Neural progenitor cell (in vitro differentiated cells): ENCODE measurements around the gene MYLK. TPM values are rescaled to one million over a fixed set of nuclear protein-coding genes. Genes with fewer than 3 reads are reported as not detected.

Experiments
- DNase-seq: peaks from one replicate; pipeline ENCODE4 v3.0.0-alpha.2; 2016; ENCODE audit warnings: low spot score
- H2AFZ ChIP-seq: fragments of 200-600 bp; sonication (generic); replicated peaks from 2 replicates; pipeline ENCODE4 v1.6.1; 2016; ENCODE audit warnings: antibody characterized with exemption
- H3F3A ChIP-seq: fragments of 200-600 bp; sonication (generic); 2 replicates; pipeline ENCODE4 v1.6.1; 2016; ENCODE audit warnings: antibody characterized with exemption, low read depth
- H3K27ac ChIP-seq: fragments of 200-600 bp; sonication (generic); 2 replicates; pipeline ENCODE4 v1.5.1; 2016; ENCODE audit warnings: mild to moderate bottlenecking
- H3K27me3 ChIP-seq: fragments of 200-600 bp; sonication (generic); 2 replicates; pipeline ENCODE4 v1.6.1; 2016; ENCODE audit warnings: mild to moderate bottlenecking, moderate library complexity
- H3K36me3 ChIP-seq: fragments of 200-600 bp; sonication (generic); 2 replicates; pipeline ENCODE4 v1.5.1; 2016
- H3K4me1 ChIP-seq: fragments of 200-600 bp; sonication (generic); 2 replicates; pipeline ENCODE4 v1.6.1; 2016; ENCODE audit warnings: mixed run types
- H3K4me2 ChIP-seq: fragments of 200-600 bp; sonication (generic); 2 replicates; pipeline ENCODE4 v1.6.1; 2016
- H3K4me3 ChIP-seq: fragments of 200-600 bp; sonication (generic); 2 replicates; pipeline ENCODE4 v1.5.1; 2016
- H3K79me2 ChIP-seq: fragments of 200-600 bp; sonication (generic); 2 replicates; pipeline ENCODE4 v1.6.1; 2016; ENCODE audit warnings: low read depth
- H3K9ac ChIP-seq: fragments of 200-600 bp; sonication (generic); 2 replicates; pipeline ENCODE4 v1.6.1; 2016
- H3K9me3 ChIP-seq: fragments of 200-600 bp; sonication (generic); 2 replicates; pipeline ENCODE4 v1.5.1; 2016; ENCODE audit warnings: low read depth
- H4K20me1 ChIP-seq: fragments of 200-600 bp; sonication (generic); 2 replicates; pipeline ENCODE4 v1.6.1; 2016; ENCODE audit warnings: low read depth
- H3K27ac Mint-ChIP-seq: 3 replicates; pipeline ENCODE4 v1.8.0; 2021; ENCODE audit warnings: mixed read lengths
- H3K27me3 Mint-ChIP-seq: 2 replicates; pipeline ENCODE4 v1.8.0; 2022; ENCODE audit warnings: low read depth, mild to moderate bottlenecking, inconsistent platforms, moderate library complexity, mixed read lengths; ENCODE audit not compliant: insufficient read depth
- H3K36me3 Mint-ChIP-seq: 3 replicates; pipeline ENCODE4 v1.8.0; 2021; ENCODE audit warnings: mixed read lengths
- H3K4me1 Mint-ChIP-seq: 3 replicates; pipeline ENCODE4 v1.8.0; 2021; ENCODE audit warnings: mixed read lengths
- H3K4me3 Mint-ChIP-seq: 3 replicates; pipeline ENCODE4 v1.8.0; 2021; ENCODE audit warnings: mild to moderate bottlenecking, moderate library complexity, mixed read lengths
- H3K9me3 Mint-ChIP-seq: 3 replicates; pipeline ENCODE4 v1.8.0; 2020; ENCODE audit warnings: mixed read lengths
- EZH2 ChIP-seq: fragments of 200-600 bp; sonication (generic); IDR thresholded peaks from 2 replicates; pipeline ENCODE4 v1.6.1; 2017; ENCODE audit warnings: antibody characterized with exemption, mild to moderate bottlenecking, moderate library complexity
- EZH2phosphoT487 ChIP-seq: fragments of 200-600 bp; sonication (generic); IDR thresholded peaks from 2 replicates; pipeline ENCODE4 v1.6.1; 2017; ENCODE audit warnings: antibody characterized with exemption
- total RNA-seq: library from RNA; depleted of rRNA; stranded (reverse); fragments of >200 nt; gene quantifications from 2 replicates; pipeline ENCODE4 v1.2.3, GENCODE V29; 2015; ENCODE audit warnings: low replicate concordance
- TF ChIP-seq, protein P1 (sequence below): fragments of 200-600 bp; sonication (generic); IDR thresholded peaks from 2 replicates; pipeline ENCODE4 v1.5.1; 2017; ENCODE audit warnings: antibody characterized with exemption, mild to moderate bottlenecking

Gene MYLK
- total RNA-seq, 1 donor from 2014 or later: 28.4 TPM

DNA sequence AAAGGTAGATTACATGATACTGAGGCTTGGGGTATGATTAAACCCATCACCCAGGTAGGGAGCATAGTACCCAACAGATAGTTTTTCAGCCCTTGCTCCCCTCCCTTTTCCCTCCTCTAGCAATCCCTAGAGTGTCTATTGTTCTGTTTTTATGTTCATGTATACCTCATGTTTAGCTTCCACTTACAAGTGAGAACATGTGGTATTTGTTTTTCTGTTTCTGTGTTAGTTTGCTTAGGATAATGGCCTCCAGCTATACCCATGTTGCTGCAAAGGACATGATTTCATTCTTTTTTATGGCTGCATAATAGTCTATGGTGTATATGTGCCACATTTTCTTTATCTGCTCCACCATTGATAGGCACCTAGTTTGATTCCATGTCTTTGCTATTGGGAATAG lies 82.7 kb downstream of the MYLK start:
- Histone ChIP-seq H3K4me1 (peaks cover 30% of the 10 kb centered on the region), H3K36me3 (no peaks in the 10 kb centered on the region), H3K4me3 (no peak overlapping the region), H3K27ac (no peak overlapping the region), H3F3A (peaks cover 30% of the 10 kb centered on the region), H3K9ac (no peak overlapping the region), H3K79me2 (no peaks in the 10 kb centered on the region), H3K4me2 (no peak overlapping the region), H2AFZ (no peak overlapping the region), H3K27me3 (no peaks in the 10 kb centered on the region), H3K9me3 (no peaks in the 10 kb centered on the region), H4K20me1 (peaks cover 18% of the 10 kb centered on the region)
- H3K4me1 Mint-ChIP-seq: peaks cover 63% of the 10 kb centered on the region
- no peak overlapping the region for H3K27ac Mint-ChIP-seq
- no peak for DNase-seq
- TF ChIP-seq EZH2 (no peak), EZH2phosphoT487 (no peak)
- H3K27me3 Mint-ChIP-seq: peaks cover 6% of the 10 kb centered on the region
- H3K36me3 Mint-ChIP-seq: peaks cover 12% of the 10 kb centered on the region
- no peak overlapping the region for H3K4me3 Mint-ChIP-seq
- peaks cover 2% of the 10 kb centered on the region for H3K9me3 Mint-ChIP-seq

DNA sequence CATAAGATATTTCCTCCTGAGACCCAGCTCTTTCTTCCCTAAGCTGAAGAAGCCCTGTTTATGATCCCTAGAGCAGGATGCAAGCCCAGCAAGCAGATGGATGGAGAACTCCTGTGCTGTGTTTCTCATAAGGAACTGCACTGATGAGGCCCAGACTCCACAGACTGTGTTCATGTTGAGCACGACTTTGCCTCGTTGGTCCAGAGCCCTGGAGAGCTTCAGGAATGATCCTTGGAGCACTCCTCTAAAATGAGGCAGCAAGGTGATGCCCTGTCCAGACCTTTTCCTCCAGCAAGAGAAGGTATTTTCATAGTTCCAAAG lies 83.8 kb downstream of the MYLK start:
- no peaks in the 10 kb centered on the region for H3K79me2 ChIP-seq
- peak overlapping the region; percentile 15 for H3K4me3 ChIP-seq
- H3K4me1 Mint-ChIP-seq: peaks cover 63% of the 10 kb centered on the region
- peak overlapping the region; percentile 82 for H3K4me3 Mint-ChIP-seq
- H3K27me3 ChIP-seq: no peaks in the 10 kb centered on the region
- H2AFZ ChIP-seq: no peak overlapping the region
- H3K9me3 Mint-ChIP-seq: no peaks in the 10 kb centered on the region
- peaks cover 18% of the 10 kb centered on the region for H4K20me1 ChIP-seq
- H3F3A ChIP-seq: peaks cover 30% of the 10 kb centered on the region
- peak overlapping the region; percentile 72 for H3K4me2 ChIP-seq
- no peaks in the 10 kb centered on the region for H3K9me3 ChIP-seq
- no peak overlapping the region for H3K9ac ChIP-seq
- H3K27ac ChIP-seq: peak overlapping the region; percentile 94
- TF ChIP-seq, protein P1, sequence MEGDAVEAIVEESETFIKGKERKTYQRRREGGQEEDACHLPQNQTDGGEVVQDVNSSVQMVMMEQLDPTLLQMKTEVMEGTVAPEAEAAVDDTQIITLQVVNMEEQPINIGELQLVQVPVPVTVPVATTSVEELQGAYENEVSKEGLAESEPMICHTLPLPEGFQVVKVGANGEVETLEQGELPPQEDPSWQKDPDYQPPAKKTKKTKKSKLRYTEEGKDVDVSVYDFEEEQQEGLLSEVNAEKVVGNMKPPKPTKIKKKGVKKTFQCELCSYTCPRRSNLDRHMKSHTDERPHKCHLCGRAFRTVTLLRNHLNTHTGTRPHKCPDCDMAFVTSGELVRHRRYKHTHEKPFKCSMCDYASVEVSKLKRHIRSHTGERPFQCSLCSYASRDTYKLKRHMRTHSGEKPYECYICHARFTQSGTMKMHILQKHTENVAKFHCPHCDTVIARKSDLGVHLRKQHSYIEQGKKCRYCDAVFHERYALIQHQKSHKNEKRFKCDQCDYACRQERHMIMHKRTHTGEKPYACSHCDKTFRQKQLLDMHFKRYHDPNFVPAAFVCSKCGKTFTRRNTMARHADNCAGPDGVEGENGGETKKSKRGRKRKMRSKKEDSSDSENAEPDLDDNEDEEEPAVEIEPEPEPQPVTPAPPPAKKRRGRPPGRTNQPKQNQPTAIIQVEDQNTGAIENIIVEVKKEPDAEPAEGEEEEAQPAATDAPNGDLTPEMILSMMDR: no peak
- TF ChIP-seq EZH2phosphoT487 (no peak), EZH2 (no peak)
- H3K4me1 ChIP-seq: peaks cover 30% of the 10 kb centered on the region
- no peaks in the 10 kb centered on the region for H3K36me3 ChIP-seq
- DNase-seq: peak; percentile 11
- H3K36me3 Mint-ChIP-seq: peaks cover 9% of the 10 kb centered on the region
- peaks cover 6% of the 10 kb centered on the region for H3K27me3 Mint-ChIP-seq
- peak overlapping the region; percentile 77 for H3K27ac Mint-ChIP-seq

DNA sequence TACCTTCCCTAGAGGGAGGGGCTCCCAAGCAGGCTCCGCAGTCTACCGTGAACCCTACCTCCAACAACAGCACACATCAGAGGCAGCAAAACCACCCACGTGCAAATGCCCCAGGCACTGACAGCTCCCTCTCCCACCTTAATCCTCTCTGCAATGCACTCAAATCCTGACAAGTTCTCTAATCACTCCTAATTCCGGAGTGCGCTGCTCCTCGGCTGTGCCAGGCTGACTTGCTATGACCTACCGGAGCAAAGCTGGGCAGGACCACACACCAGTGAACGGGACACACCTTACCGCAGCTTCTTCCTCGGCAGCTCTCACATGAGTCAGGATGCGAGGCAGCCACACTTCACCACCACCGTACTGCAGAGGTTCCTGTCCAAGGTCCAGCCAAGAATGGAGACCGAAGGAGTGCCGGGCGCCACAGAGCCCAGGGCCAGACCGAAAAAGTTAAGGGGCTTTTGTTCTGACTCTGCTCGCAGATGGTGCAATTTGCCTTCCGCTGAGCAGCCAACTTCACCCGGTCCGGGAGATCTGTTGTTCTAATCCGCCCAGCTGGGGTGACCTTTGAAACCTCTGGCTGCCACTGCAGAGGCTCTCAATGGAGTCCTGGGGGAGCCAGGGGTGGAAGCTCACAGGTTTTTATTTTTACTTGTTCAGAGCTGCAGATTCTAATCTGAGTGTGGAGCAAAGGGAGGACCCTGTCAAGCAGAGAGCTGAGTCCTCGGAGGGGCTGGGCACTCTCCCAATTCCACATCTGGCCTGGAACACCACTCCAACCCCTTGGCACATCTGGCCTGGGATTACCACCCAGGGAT lies 84.4 kb downstream of the MYLK start:
- peaks cover 18% of the 10 kb centered on the region for H4K20me1 ChIP-seq
- Mint-ChIP-seq H3K4me3 (peak overlapping the region; percentile 82), H3K36me3 (peaks cover 5% of the 10 kb centered on the region), H3K4me1 (peaks cover 61% of the 10 kb centered on the region), H3K27ac (peak overlapping the region; percentile 77), H3K9me3 (no peaks in the 10 kb centered on the region), H3K27me3 (peaks cover 3% of the 10 kb centered on the region)
- H3K9me3 ChIP-seq: no peaks in the 10 kb centered on the region
- peak overlapping the region; percentile 72 for H3K4me2 ChIP-seq
- H3K79me2 ChIP-seq: no peaks in the 10 kb centered on the region
- no peaks in the 10 kb centered on the region for H3K36me3 ChIP-seq
- peaks cover 30% of the 10 kb centered on the region for H3K4me1 ChIP-seq
- no peak overlapping the region for H2AFZ ChIP-seq
- DNase-seq: peak; percentile 89
- peak overlapping the region; percentile 21 for H3K4me3 ChIP-seq
- H3F3A ChIP-seq: peaks cover 30% of the 10 kb centered on the region
- H3K27ac ChIP-seq: peak overlapping the region; percentile 94
- H3K27me3 ChIP-seq: no peaks in the 10 kb centered on the region
- no peak for TF ChIP-seq EZH2phosphoT487
- no peak for TF ChIP-seq EZH2
- TF ChIP-seq, protein P1: no peak
- no peak overlapping the region for H3K9ac ChIP-seq

- H3K9ac ChIP-seq: no peak overlapping the region
- Mint-ChIP-seq H3K4me1 (peaks cover 55% of the 10 kb centered on the region), H3K27me3 (peaks cover 3% of the 10 kb centered on the region), H3K27ac (peak overlapping the region; percentile 60), H3K9me3 (no peaks in the 10 kb centered on the region), H3K4me3 (no peak overlapping the region), H3K36me3 (peaks cover 2% of the 10 kb centered on the region)
- peaks cover 30% of the 10 kb centered on the region for H3F3A ChIP-seq
- H3K4me3 ChIP-seq: no peak overlapping the region
- peaks cover 18% of the 10 kb centered on the region for H4K20me1 ChIP-seq
- H3K79me2 ChIP-seq: no peaks in the 10 kb centered on the region
- no peak for DNase-seq
- no peak overlapping the region for H3K27ac ChIP-seq
- H2AFZ ChIP-seq: no peak overlapping the region
- H3K4me2 ChIP-seq: no peak overlapping the region
- no peak for TF ChIP-seq EZH2
- no peak for TF ChIP-seq EZH2phosphoT487
- TF ChIP-seq, protein P1: no peak
- H3K4me1 ChIP-seq: peaks cover 30% of the 10 kb centered on the region
- no peaks in the 10 kb centered on the region for H3K36me3 ChIP-seq
- no peaks in the 10 kb centered on the region for H3K27me3 ChIP-seq
- no peaks in the 10 kb centered on the region for H3K9me3 ChIP-seq
These were observed 85.6 kb downstream of the MYLK start for GRCh38 chr3:123798550-123798949.
